Urothelium cell line (cell line): ENCODE measurements around the gene RPTOR.
A peak's percentile ranks its signal among the peaks of the same experiment; 100 is the strongest.
"Not testable (repeated sequence)": the region's sequence is repeated elsewhere in the genome, so short reads cannot be mapped to it uniquely, and the experiment has no call there.

Source experiments
- DNase-seq: peaks from one replicate; pipeline ENCODE4 v3.0.0; 2011; ENCODE audit warnings: low spot score, mixed read lengths
- FAIRE-seq: peaks from 2 replicates; lab custom pipeline; 2011; peaks lifted over from hg19 to GRCh38; lab: Jason Lieb, UNC

The RPTOR gene

GRCh38 chr17:80544655-80545498 lies at the start of gene RPTOR:
TSS of gene RPTOR (plus strand) at chr17:80544838. CDS start at chr17:80545630, 792 bp downstream.
- DNase-seq (peak; percentile 97), FAIRE-seq (peak; percentile 90)

GRCh38 chr17:80497726-80498241 lies 46.9 kb upstream of the RPTOR start:
- DNase-seq: no peak
- FAIRE-seq: peak; percentile 100

- FAIRE-seq: no peak
Measured at GRCh38 chr17:80498242-80498919, 46.3 kb upstream of the RPTOR start.

GRCh38 chr17:80498920-80499410 lies 45.7 kb upstream of the RPTOR start:
- DNase-seq (no peak), FAIRE-seq (peak; percentile 69)

More at GRCh38 chr17:80498242-80498919, 46.3 kb upstream of the RPTOR start:
- DNase-seq: peak; percentile 74

GRCh38 chr17:80499560-80499959 lies 45.1 kb upstream of the RPTOR start:
- DNase-seq: no peak
- FAIRE-seq: no peak

DNA sequence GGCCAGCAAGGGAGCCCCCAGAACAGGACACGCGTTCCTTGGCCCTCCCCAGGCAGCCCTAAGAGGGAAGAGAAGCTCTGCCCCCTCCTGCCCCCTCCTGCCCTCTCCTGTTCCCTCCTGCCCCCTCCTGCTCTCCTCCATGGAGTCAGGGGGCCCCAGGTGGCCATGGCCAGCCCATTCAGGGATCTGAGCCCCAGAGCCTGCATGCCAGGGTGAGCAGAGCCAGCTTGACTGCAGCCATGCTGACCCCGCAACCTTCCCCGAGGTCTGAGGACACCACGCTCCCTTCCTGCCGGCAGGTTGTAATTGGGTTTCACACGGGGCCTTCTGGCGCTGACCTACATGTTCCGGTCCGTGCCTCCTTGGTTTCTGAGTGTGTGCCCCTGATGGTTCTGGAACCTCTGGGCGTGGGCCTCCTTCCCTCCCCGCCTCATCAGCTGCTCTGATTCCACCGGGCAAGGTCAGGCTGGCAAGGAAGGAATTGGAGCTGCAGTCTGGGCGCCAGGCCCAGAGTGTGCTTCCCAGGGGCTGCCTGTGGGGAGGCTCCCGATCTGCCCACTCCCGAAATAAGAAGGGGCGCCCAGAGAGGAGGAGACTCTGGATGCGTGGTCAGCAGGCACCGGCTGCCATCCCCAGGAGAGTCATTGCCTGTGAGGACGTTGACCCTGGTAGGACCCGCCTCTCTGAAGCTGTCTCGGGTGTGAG lies 44.5 kb upstream of the RPTOR start:
- FAIRE-seq: peak; percentile 9
- DNase-seq: no peak

GRCh38 chr17:80501741-80502577 lies 42.7 kb upstream of the RPTOR start:
- DNase-seq: peak; percentile 87
- peak; percentile 83 for FAIRE-seq

DNA sequence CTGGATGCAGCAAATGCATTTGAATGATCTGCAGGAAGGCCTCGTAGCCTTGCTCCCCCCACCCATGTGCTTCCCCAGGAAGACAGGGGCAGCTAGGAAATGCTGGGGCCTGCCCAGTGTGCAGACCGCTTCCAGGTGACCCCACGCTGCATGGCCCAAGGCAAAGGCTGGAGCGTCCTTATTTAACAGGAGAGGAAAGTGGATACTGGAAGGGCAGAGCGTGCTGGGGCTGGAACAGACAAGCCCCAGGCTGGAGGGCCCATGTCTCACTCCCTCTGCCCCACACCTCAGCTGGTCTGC lies 42.1 kb upstream of the RPTOR start:
- DNase-seq: no peak
- FAIRE-seq: no peak

DNA sequence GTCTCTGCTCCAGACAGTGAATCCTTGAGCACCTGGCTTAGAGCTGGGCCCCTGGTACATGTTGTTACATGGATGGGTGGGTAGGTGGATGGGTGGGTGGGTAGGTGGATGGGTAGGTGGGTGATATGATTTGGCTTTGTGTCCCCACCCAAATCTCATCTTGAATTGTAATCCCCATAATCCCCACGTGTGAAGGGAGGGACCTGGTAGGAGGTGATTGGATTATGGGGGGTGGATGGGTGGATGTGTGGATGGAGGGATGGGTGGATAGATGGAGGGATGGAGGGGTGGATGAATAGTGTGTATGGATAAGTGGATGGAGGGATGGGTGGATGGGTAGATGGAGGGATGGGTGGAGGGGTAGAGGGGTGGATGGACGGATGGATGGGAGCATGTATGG lies 41.6 kb upstream of the RPTOR start:
- no peak for DNase-seq
- peak; percentile 98 for FAIRE-seq

DNA sequence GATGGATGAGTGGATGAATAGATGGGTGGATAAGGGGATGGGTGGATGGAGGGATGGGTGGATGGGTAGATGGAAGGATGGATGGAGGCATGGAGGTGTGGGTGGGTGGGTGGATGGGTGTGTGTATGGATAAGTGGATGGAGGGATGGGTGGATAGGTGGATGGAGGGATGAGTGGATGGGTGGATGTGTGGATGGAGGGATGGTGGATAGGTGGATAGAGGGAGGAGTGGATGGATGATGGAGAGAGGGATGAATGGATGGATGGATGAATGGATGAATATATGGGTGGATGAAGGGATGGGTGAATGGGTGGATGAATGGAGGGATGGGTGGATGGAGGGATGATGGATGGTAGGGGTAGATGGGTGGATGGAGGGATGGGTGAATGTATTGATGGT lies 40.7 kb upstream of the RPTOR start:
- FAIRE-seq: no peak
- no peak for DNase-seq

DNA sequence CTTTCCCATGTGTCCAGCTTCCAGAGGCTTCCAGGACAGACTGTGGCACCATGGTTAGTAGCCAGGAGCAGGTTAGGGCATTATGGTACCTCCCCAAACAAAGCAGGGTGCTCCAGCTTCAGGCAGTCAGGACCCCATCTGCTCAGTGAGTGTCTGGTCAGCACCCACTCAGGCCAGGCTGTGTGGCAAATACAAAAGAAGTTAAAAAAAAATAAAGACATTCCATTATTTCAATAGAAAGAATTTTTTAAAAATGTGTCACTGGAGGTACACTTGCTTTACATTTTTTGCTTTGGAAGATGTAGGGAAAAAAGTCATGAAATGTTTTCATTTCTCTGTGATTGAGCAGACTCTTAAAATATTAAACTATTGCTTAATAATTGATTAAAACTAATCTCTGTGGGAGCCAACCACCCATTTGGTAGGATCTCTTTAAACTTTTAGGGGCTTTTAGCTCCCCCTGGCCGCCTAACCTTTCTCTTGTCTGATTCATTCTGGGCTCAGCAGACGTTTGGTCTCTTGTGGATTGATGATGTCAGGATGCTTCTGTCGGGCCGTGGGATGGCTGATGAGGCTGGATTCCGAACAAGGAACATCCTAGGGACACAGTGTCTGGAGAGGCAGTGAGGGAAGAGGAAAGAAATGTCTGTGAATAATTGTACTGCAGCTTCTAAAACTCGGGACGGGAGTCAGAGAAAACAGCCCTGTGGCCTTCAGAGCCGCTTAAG lies 39.8 kb upstream of the RPTOR start:
- FAIRE-seq (peak; percentile 63), DNase-seq (peak; percentile 76)

DNA sequence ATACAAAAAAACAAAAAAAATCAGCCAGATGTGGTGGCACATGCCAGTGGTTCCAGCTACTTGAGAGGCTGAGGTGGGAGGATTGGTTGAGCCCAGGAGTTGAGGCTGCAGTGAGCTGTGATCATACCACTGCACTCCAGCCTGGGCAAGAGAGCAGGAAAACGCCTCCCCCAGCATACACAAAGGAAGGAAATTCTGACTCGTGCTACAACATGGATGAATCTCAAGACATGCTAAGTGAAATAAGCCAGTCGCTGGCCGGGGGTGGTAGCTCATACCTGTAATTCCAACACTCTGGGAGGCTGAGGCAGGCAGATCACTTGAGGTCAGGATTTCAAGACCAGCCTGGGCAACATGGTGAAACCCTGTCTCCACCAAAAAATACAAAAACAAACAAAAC lies 37.5 kb upstream of the RPTOR start:
- FAIRE-seq: peak; percentile 23
- not testable (repeated sequence) for DNase-seq

DNA sequence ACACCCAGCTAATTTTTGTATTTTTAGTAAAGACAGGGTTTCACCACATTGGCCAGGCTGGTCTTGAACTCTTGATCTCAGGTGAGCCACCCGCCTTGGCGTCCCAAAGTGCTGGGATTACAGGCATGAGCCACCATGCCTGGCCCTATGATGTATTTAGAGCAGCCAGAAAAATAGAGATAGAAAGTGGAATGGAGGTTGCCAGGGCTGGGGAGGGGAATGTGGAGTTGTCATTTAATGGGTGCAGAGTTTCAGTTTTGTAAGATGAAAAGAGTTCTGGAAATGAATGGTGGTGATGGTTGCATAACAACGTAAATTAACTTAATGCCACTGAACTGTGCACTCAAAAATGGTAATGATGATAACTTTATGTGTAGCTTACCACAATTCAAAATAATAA lies 36.7 kb upstream of the RPTOR start:
- FAIRE-seq: no peak
- DNase-seq: no peak

DNA sequence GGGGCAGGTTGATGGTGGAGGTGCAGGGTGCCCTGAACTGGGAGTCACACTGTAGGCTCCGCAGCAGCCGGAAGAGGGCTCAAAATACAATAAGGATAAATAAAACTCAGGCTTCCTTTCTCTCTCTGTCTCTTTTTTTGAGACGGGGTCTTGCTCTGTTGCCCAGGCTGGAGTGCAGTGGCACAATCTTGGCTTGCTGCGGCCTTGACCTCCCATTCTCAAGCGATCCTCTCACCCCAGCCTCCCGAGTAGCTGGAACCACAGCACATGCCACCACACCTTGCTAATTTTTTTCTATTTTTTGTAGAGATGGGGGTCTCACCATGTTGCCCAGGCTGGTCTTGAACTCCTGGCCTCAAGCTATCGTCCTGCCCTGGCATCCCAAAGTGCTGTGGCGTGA lies 35.3 kb upstream of the RPTOR start:
- FAIRE-seq (no peak), DNase-seq (no peak)

DNA sequence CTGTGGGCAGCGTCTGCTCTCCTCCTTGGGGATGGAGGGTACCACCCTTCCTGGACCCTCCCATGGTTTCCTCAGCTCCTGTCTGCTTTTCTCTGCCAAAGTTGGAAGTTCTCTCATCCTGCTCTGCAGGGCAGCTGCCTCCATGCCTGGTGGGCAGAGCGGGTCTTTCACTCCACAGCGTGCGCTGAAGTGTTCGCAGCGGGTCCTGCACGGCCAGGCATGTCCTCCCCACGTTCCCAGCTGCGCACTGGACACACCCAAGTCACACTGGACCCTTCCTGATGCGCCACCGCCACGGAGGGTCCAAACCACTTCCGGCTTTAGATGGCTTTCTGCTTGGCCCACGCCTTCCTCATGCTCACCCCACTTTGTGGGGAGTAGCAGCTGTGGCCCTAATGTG lies 34.5 kb upstream of the RPTOR start:
- DNase-seq: no peak
- no peak for FAIRE-seq

GRCh38 chr17:80510772-80511171 lies 33.9 kb upstream of the RPTOR start:
- DNase-seq: no peak
- no peak for FAIRE-seq

DNA sequence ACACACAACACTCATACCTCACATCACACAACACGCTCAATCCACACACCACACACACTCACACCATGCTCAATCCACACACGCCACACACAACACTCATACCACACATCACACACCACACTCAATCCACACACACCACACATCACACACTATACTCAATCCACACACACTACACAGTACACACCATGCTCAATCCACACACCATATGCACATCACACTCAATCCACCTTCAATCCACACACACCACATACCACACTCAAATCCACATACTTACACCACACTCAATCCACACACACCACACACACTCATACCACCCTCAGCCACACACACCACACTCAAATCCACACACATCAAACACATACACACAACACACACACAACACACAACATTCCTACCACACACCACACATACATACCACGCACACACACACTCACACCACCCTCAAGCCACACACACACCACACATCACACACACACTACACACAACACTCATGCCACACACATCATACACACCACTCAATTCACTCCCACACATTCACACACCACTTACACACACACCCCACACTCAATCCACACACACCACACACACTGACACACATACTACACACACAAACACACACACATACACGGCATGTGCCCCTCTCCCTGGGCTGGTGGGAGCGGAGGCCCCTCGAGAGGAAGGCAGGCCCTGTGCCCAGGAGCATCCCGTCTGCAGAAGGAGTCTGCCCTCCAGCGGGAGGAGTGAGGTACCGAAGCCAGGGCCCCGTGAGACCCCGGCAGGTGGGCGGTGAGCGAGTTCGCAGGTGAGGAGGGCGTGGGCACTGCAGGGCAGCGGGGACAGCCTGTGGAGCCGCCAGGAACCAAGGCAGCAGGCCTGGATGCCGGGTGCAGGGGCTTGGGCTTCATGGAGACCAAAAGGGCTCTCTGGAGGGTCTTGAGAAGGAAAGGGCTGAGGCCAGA lies 33.1 kb upstream of the RPTOR start:
- DNase-seq (no peak), FAIRE-seq (peak; percentile 100)

- FAIRE-seq: peak; percentile 96
- peak; percentile 79 for DNase-seq
Measured at GRCh38 chr17:80512233-80512632, 32.4 kb upstream of the RPTOR start.

GRCh38 chr17:80513201-80513600 lies 31.4 kb upstream of the RPTOR start:
- DNase-seq: no peak
- FAIRE-seq: no peak
